ENCODE measurements around the gene ANTXR1.
"Not testable (repeated sequence)": the region's sequence is repeated elsewhere in the genome, so short reads cannot be mapped to it uniquely, and the experiment has no call there.

The ANTXR1 gene

DNA sequence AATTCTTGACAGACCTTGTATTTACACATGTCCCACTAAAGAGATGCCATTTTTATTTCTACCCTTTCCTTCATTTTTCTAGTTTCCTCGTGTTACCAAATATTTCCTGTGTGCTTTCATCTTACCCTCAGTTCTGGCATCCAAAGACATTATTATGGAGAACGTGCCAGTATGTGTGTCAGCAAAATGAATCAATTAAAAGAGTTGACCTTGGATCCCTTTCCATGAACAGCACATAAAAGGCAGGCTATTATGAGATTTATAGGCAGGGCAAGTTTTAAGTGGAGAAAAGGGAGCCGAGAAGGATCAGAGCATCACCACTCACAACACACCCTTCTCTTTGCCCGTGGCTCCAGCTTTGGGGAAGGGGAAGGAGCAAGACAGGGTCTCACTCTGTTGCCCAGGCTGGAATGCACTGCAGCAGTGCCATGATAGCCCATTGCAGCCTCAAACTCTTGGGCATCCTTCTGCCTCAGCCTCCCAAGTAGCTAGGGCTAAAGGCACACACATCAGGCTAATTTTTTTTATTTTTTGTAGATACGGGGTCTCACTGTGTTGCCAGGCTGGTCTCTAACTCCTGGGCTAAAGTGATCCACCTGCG is 224.2 kb downstream of the ANTXR1 start:
- DNase-seq (ENCODE audit: low spot score) = no peak

DNA sequence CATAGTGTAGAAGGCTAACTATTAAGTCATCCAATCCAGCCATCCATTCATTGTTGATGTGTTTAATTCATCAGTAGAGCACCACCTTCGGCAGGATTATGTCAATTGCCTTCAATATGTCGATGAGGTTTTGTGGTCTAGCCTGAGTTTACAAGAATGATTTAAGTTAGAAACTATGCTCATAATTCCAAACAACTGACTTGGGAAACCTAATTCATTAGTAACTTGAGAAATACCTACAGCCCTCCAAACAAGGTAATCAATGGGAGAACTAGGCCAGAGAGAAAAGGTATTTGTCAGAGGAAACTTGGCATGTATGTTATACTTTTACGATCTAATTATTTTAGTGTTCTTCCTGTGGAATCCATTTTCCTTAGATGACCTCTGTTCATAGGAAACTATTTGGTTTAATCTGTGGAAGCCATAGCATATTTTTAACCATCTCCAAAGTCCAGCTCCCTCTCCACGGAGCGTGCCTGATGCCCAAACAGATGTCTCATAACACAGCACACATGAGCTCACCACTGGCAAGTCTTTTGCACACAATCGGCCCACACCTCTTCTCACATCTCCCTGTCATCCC is 225.6 kb downstream of the ANTXR1 start:
- DNase-seq (ENCODE audit: low spot score) = no peak

DNA sequence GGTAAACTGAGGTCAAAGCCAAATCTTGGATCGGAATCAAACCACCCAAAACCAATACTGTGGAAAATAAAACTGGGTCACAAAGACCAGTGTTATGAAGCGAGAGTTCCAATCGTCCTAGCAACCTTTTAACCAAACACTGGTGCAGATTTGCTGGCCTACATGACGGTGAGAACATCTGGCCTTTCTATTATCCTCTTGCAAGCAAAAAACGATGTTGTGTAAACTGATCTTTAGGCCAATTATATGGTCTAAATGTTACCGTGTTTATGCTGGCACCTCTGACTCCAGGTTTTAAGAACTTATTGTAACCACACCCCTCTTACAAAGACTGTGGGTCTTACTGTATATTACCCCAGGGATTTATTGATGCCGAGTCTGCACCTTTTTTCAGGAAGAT is 228.1 kb downstream of the ANTXR1 start:
- no peak for DNase-seq (ENCODE audit: low spot score)

DNA sequence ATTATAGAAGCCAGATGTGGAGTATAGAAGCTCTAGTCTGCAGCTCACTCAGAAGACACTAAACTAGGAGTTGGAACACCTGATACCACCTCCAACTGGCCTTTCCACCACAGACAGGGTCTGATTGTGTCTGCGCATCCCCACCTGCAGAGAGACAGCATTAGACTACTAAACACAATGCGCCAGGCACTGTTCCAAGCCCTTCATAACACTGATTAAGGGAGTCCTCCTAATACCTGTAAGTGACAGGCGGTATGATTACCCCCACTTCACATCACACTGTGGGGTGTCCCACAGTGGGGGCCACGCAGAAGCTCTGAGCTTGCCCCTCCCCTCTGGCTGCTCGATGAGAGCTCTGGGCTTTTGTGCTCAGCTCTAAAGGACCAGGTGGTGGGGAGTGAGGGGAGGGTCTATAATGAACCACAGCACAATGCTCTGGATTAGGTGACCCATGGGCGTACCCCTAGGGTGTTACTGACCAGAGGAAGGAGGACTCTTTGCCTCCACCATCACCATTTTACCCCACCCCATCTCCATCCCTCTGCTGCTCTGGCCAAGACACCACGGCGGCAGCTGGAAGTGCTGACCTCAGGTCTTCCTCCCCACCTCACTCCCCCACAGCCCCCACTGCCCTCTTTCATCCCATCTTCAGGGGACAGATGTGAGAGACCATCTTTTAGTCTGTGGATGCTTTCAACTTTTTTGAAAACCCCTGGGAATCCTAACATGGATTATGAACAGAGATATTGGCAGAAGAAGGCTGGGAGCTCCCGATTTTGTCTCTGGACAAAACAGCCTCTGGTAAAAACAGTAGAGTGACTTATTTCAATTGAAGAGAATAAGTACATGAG is 228.9 kb downstream of the ANTXR1 start:
- no peak for DNase-seq (ENCODE audit: low spot score)

DNA sequence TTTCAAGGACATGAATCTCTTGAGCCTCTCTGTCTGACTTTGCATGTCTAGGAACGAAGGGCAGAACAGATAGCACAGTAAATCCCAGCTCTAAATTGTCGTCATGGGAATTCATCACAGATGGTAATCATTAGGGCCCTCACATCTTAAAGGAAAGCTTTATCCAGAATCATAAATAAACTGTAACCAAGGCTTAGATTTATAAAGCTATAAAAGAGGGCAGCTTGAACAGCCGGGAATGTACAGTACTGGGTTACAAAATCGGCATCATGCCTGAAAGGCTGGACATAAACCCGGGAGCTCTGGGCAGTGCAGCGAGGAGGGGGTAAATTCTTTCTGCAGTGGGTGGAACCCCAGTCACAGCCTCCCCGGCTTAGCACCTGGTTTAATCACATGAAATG is 229.7 kb downstream of the ANTXR1 start:
- DNase-seq (ENCODE audit: low spot score) = no peak

DNA sequence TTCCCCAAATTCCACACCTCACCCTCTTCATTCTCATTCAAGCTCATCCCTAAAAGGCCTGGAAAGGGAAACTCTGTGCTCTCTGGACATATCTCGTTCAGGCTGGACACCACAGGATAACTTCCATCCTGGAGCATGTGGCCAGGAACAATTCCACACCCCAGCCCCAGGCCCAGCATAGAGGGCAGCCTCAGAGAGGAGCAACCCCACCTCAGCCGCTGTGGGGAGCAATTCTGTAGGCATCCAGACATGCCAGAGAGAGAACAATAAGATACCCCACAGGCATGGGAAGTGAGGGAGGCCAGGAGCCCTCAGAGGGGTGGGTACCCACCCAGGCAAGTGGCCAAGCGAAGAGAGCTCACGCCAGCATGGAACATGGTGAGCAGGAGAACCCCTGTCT is 230.7 kb downstream of the ANTXR1 start:
- no peak for DNase-seq (ENCODE audit: low spot score)

DNA sequence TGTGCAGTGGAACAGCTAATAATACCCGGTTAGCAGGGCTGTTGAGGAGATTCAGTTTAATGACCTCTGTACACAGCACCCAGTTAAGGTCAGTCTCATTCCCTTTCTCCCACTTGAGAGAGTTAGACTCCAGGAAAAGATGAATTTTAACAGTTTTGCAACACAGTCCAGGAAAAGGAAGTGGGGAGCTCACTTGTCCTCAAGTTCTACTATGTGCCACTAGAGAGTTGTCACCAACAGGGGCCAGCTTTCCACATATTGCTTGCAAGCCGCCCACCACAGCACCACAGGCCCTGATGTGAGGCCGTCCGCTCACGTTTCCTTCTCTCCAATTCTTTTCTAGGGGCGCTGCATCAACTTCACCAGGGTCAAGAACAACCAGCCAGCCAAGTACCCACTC is 231.9 kb downstream of the ANTXR1 start:
- DNase-seq (ENCODE audit: low spot score) = no peak

DNA sequence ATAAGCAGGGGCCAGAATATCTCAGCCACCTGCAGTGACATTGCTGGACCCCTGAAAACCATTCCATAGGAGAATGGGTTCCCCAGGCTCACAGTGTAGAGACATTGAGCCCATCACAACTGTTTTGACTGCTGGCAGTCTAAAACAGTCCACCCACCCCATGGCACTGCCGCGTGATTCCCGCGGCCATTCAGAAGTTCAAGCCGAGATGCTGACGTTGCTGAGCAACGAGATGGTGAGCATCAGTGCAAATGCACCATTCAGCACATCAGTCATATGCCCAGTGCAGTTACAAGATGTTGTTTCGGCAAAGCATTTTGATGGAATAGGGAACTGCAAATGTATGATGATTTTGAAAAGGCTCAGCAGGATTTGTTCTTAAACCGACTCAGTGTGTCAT is 234.6 kb downstream of the ANTXR1 start:
- DNase-seq (ENCODE audit: low spot score) = peak; percentile 41

DNA sequence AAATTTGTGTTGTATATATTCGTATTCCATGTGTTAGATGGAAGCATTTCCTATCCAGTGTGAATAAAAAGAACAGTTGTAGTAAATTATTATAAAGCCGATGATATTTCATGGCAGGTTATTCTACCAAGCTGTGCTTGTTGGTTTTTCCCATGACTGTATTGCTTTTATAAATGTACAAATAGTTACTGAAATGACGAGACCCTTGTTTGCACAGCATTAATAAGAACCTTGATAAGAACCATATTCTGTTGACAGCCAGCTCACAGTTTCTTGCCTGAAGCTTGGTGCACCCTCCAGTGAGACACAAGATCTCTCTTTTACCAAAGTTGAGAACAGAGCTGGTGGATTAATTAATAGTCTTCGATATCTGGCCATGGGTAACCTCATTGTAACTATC is 235.3 kb downstream of the ANTXR1 start:
- no peak for DNase-seq (ENCODE audit: low spot score)

DNA sequence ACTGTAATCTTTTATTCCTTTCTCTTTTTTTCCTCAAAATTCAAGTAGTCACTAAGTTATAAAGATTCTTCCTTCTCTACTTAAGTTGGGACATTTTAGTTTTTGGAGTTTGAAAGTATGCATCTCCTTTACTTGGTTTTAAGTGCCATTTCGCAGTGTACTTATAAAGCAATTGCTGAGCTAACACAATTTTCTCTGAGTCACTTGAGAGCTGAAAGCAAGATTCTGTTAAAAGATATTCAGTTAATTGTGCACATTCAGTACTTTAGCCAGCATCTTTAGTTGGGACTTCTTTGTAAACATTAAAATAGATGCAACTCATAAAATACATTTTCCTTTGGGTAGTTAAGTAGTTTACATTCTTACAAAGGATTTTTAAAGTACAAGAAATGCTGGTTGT is 238.0 kb downstream of the ANTXR1 start:
- no peak for DNase-seq (ENCODE audit: low spot score)

DNA sequence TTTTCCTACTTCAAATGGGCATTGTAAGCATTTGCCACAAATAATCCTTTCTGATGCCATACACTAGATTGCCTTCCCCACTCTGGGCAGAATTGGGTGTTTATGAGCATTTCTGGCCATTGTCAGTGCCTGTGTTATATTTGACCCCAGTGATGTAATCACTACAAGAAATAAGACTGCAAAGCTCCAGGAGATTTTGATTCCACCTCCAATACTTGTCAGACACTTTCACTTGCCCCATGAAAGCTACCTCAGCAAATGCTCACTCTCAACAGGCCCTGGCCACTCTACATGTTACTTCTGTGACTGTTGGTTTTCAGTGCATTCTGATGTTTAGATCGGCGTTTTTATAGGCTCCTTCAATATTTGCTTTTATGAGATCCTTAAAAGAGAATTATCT is 239.0 kb downstream of the ANTXR1 start:
- DNase-seq (ENCODE audit: low spot score) = no peak

DNA sequence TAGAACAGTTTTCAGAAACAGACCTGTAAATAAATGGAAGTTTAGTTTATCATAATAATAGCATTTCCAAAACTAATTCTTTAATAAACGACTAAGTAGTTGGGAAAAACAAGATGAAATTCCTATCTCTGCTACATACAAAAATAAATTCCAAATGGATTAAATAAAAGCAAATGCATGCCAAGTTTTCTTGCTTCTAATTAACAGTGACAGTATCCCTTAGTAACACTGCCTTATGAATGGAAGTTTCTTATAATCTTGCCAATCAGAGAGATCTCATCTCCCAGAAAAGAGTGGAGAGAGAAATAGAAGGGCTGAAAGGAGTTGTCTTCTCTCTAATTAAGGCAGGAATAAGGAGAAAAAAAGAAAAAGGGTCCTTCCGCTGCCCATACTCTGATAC is 240.1 kb downstream of the ANTXR1 start:
- DNase-seq (ENCODE audit: low spot score) = no peak

DNA sequence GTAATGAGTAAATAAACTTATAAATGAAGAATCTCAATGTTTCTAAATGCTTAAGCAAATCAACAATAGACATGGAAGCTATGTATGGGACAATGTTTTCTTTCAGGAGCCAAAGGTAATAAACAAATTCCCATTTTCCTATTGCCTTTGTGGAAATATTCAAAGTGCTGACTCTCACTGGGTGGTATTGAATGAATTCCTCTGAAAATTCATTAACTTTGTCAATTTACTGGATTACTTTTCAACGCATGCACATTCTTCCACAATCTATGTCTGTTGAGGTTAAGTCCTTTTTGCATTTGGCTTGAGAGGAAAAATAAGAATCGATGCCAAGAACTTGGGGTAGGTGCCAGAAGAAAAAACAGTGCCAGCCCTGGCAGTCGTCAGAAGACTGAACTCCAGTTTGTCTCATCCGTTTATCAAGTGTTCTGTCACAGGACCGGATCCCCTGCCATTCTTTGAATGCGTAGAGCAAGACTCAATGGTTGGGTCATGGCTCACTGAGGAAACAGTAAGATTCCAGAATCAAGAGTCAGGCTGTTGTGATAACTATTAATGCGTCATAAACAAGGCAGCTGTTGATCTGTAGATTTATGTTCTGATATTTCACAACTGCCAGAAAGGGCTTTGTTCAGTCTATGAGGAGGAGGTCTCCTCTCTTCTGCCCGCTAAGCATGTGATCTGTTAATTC is 240.8 kb downstream of the ANTXR1 start:
- DNase-seq (ENCODE audit: low spot score) = peak; percentile 31

DNA sequence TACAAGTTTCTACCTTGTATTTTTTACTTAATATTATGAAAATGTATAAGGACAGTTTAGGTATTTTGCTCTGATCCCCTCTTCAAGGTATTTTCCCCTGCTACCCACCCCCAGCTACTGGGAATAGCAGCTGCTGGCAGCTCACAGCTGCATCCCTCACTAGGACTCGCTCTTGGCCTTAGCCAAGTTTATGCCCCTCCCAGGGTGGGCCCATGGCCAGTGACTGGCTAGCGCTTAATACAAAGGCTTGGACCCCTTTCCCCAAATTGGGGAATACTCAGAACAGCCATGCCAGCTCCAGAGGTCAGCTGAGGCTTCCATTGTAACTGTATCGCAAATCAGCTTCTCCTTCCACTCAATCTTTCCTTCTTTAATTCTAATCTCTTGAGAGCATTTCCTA is 242.8 kb downstream of the ANTXR1 start:
- no peak for DNase-seq (ENCODE audit: low spot score)

DNA sequence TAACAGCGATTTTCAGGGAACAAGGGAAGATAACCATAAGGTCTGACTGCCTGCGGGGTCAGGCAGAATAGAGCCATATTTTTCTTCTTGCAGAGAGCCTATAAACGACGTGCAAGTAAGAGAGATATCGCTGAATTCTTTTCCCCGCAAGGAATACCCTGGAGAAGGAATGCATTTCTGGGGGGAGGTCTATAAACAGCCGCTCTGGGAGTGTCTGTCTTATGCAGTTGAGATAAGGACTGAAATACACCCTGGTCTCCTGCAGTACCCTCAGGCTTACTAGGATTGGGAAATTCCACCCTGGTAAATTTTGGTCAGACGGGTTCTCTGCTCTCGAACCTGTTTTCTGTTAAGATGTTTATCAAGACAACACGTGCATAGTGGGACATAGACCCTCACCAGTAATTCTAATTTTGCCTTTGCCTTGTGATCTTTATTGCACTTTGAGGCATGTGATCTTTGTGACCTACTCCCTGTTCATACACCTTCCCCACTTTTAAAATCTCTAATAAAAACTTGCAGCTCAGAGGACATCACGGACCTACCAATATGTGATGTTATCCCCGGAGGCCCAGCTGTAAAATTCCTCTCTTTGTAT is 247.1 kb downstream of the ANTXR1 start:
- not testable (repeated sequence) for DNase-seq (ENCODE audit: low spot score)

DNA sequence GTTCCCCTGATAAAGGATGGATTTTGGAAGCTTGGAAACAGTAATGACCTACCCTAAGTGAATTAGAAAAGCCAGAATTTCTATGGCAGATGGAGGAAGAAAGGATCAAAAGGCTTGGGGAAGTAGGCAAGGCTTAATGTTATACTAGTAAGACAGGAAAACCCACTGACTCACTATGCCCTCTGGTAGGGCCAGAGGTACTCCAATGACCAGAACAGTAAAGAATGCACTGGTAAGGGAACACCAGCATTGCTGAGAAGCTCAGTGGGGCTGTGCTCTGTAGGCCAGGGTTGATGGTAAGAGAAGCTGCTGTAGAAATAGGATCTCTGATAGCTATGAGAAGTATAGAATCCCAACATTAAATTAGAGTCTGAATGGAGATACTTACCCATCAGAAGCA is 247.7 kb downstream of the ANTXR1 start:
- DNase-seq (ENCODE audit: low spot score) = no peak

DNA sequence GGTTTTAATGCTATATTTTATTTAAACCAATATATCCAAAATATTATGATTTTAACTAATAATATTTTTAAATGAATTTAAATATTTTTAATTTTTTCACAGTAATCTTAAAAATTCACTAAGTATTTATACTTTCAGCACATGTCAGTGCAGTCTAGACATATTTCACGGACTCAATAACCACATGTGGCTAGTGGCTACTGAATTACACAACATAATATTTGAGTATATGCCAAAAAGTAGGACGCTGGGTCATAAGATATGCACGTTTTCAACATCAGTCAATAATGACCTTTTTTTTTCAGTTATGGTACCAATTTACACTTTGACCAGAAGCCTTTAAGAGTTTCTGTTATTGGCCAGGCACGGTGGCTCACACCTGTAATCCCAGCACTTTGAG is 256.4 kb downstream of the ANTXR1 start:
- no peak for DNase-seq (ENCODE audit: low spot score)

DNA sequence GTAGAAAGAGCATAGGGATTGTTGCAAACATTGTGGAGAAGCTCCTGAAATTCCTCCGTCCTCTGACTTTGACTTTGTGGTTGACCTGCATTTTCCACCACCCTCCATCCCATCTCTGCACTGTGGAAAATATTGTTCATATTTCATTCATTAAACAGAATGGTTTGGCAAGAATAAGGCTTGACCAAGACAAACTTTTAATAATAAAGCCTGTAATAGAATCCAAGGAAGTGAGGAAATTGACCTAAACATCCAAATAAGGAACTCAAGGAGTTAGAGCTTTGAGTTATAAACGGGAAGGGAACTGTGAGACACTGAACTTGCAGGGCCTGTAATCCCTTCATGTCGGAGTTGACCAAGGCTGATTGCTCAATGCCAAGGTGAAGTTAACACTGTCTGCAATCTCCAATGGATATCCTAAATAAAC is 258.9 kb downstream of the ANTXR1 start:
- DNase-seq (ENCODE audit: low spot score) = peak; percentile 26

DNA sequence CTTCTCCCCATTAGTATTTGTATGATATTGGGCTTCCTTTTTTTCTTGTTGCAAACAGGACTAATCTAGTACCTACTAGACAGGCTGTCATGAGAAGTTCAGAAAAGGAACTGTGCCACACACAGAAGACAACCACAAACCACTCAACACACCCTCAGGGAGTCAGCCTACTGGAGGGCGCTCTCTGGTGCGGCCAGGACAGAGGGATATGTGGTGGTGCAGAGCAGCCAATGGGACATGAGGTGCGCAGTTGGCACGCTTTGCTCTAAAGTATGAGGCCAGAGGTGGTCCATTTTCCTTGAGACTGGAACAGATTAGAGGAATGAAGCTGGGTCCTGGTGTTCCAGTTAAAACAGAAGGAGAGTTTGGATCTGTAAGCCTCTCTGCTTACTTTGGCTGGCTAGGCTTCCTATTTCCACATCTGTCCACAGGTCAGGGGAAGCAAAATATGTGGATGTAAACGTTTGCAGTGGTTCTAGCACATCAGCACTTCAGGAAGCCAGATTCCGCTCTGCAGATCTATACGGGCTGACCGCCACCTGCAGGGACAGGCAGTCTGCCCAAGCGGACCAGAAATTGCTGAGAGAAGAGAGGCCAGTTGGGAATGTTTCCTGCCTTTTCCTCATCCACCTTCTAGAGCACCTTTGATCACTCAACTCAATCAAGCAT is 260.0 kb downstream of the ANTXR1 start:
- peak; percentile 46 for DNase-seq (ENCODE audit: low spot score)

DNA sequence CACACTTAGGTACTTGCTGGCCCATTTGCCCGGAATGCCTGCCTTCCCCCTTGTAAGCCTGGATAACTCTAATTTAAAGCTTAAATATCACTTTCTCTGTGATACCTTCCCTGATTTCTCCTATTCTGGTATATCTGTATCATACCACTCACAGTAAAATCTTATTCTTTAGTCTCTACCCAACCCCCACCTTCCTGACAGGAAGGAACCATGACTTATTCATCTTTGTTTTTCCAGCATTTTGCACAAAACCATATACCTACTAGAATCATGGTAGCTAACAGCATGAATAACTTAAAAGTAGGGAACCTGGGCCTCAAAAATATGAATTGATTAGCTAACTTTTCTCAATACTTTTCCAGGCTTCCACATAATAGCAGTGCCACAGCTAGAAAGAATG is 262.5 kb downstream of the ANTXR1 start:
- DNase-seq (ENCODE audit: low spot score) = no peak

DNA sequence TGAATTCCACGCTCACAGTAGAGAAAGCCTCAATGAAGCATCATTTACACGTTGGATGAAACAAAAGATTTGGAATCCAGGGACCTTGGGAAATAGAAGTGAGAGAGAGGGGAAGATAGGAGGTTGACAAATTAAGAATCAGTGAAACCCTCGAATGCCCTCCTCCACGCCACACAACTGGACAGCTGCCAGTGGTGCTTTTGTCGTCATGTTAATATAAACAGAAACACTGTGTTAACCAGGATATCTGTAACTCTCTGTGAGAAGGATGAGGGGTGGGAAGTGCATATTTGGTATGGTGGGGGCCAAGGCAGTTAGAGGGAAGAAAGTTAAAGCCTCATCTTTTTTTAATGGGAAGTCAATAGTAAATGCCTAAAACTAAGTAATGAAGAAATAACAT is 265.4 kb downstream of the ANTXR1 start:
- DNase-seq (ENCODE audit: low spot score) = no peak

DNA sequence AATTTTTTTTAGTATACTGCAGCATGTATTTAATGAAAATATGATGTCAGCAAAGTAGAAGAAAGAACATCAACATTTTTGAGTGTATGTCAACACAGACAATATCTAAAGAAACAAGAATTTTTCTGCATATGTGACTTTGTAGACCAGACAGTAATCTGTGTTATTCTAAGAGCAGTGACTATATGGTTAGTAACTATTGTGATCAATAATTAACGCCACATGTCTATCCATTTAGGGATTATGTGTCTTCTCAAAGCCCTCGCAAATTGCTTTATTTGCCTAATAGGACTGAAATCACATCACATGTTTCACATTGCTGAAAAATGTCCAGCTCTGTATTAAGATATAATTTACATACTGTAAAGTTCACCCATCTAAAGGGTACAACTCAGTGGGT is 266.2 kb downstream of the ANTXR1 start:
- no peak for DNase-seq (ENCODE audit: low spot score)

Data from Ammon's horn (tissue), 1 donor.